Tibial nerve (tissue), 4 donors: Measurements from ENCODE around the gene RRAS2.
"Not testable (repeated sequence)": the region's sequence is repeated elsewhere in the genome, so short reads cannot be mapped to it uniquely, and the experiment has no call there.

ENCODE experiments used
- CTCF ChIP-seq, 5 experiments: fragments of 200-600 bp in 3 of 5; fragments of 450-650 bp in 2 of 5; sonication (generic) in 3 of 5; IDR thresholded peaks; one replicate each; pipeline ENCODE4 v1.5.1; 2016 to 2019; ENCODE audit warnings: antibody characterized with exemption in 5 of 5, mild to moderate bottlenecking in 3 of 5, moderate library complexity in 2 of 5
- EP300 ChIP-seq, 2 donors: sonication (generic); formaldehyde crosslinking; IDR thresholded peaks; one replicate each; pipeline ENCODE4 v1.6.1; 2017; ENCODE audit warnings: antibody characterized with exemption in 2 of 2, mild to moderate bottlenecking in 1 of 2
- POLR2A ChIP-seq, 2 donors: fragments of 450-650 bp; IDR thresholded peaks; one replicate each; pipeline ENCODE4 v1.6.1; 2017; ENCODE audit warnings: antibody characterized with exemption in 2 of 2, mild to moderate bottlenecking in 2 of 2, moderate library complexity in 2 of 2

- TF ChIP-seq POLR2A, CTCF, EP300 (IDR thresholded peaks at IDR 0.05): not testable (repeated sequence)
Measured at GRCh38 chr11:14252501-14252900, 106.5 kb downstream of the RRAS2 start.
